HG03196 (cell line): ENCODE results near the gene KCNMA1.
"Not testable (repeated sequence)": the region's sequence is repeated elsewhere in the genome, so short reads cannot be mapped to it uniquely, and the experiment has no call there.

ENCODE experiments used
- ATAC-seq: cut with Tn5 transposase; IDR thresholded peaks from one replicate; pipeline ENCODE4 v1.9.1; 2021; ENCODE audit not compliant: unreplicated experiment

The KCNMA1 gene

GRCh38 chr10:77355844-77356243 is 281.8 kb downstream of the KCNMA1 start:
- no peak for ATAC-seq

- ATAC-seq: no peak
Observed at GRCh38 chr10:77351386-77351785, 286.2 kb downstream of the KCNMA1 start.

GRCh38 chr10:77350711-77351119 is 286.9 kb downstream of the KCNMA1 start:
- no peak for ATAC-seq

- ATAC-seq: no peak
Observed at GRCh38 chr10:77350134-77350533, 287.5 kb downstream of the KCNMA1 start.

GRCh38 chr10:77349226-77349625 is 288.4 kb downstream of the KCNMA1 start:
- no peak for ATAC-seq

GRCh38 chr10:77348751-77349150 is 288.9 kb downstream of the KCNMA1 start:
- ATAC-seq: no peak

- ATAC-seq: no peak
Observed at GRCh38 chr10:77348082-77348481, 289.5 kb downstream of the KCNMA1 start.

- ATAC-seq: no peak
Observed at GRCh38 chr10:77347052-77347451, 290.6 kb downstream of the KCNMA1 start.

GRCh38 chr10:77341055-77341454 is 296.6 kb downstream of the KCNMA1 start:
- ATAC-seq: no peak

- not testable (repeated sequence) for ATAC-seq
Observed at GRCh38 chr10:77339872-77340271, 297.7 kb downstream of the KCNMA1 start.

GRCh38 chr10:77339166-77339565 is 298.4 kb downstream of the KCNMA1 start:
- no peak for ATAC-seq

- ATAC-seq: no peak
Observed at GRCh38 chr10:77338143-77338542, 299.5 kb downstream of the KCNMA1 start.

GRCh38 chr10:77334501-77334900 is 303.1 kb downstream of the KCNMA1 start:
- ATAC-seq: no peak

GRCh38 chr10:77333610-77334340 is 303.8 kb downstream of the KCNMA1 start:
- no peak for ATAC-seq

- ATAC-seq: no peak
Observed at GRCh38 chr10:77332256-77332655, 305.4 kb downstream of the KCNMA1 start.

- no peak for ATAC-seq
Observed at GRCh38 chr10:77328272-77328816, 309.3 kb downstream of the KCNMA1 start.

- ATAC-seq: no peak
Observed at GRCh38 chr10:77325233-77325537, 312.4 kb downstream of the KCNMA1 start.

GRCh38 chr10:77321838-77322237 is 315.8 kb downstream of the KCNMA1 start:
- ATAC-seq: no peak

GRCh38 chr10:77320971-77321471 is 316.6 kb downstream of the KCNMA1 start:
- ATAC-seq: no peak

- no peak for ATAC-seq
Observed at GRCh38 chr10:77319557-77319956, 318.1 kb downstream of the KCNMA1 start.

GRCh38 chr10:77318739-77319138 is 318.9 kb downstream of the KCNMA1 start:
- no peak for ATAC-seq

GRCh38 chr10:77317221-77317620 is 320.4 kb downstream of the KCNMA1 start:
- ATAC-seq: no peak
